Spleen (tissue), 11 donors: ENCODE data around the gene GPER1. TPM values are rescaled to one million over a fixed set of nuclear protein-coding genes. Genes with fewer than 3 reads are reported as not detected.

Experiments
- DNase-seq: peaks from one replicate; pipeline ENCODE4 v3.0.0-alpha.2; 2020
- H3K27ac ChIP-seq, 8 donors: fragments of 200-600 bp; sonication (generic) in 7 of 8; 1 replicate in 4 of 8; 2 replicates in 4 of 8; pipeline versions ENCODE4 v1.5.0 to v1.8.0; 2016 to 2021; ENCODE audit warnings: inconsistent platforms in 4 of 8, mild to moderate bottlenecking in 4 of 8, moderate library complexity in 1 of 8
- H3K27me3 ChIP-seq, 7 donors: fragments of 200-600 bp; sonication (generic) in 6 of 7; replicated peaks in 1 of 7; 1 replicate in 4 of 7; 2 replicates in 3 of 7; pipeline versions ENCODE4 v1.5.0 to v1.8.0; 2016 to 2021; ENCODE audit warnings: inconsistent platforms in 3 of 7, mild to moderate bottlenecking in 1 of 7
- H3K36me3 ChIP-seq, 6 donors: fragments of 200-600 bp; sonication (generic) in 5 of 6; 1 replicate in 4 of 6; 2 replicates in 2 of 6; pipeline versions ENCODE4 v1.5.0 to v1.8.0; 2016 to 2021; ENCODE audit warnings: inconsistent platforms in 2 of 6
- H3K4me1 ChIP-seq, 6 donors: fragments of 200-600 bp; sonication (generic) in 5 of 6; 1 replicate in 3 of 6; 2 replicates in 3 of 6; pipeline versions ENCODE4 v1.5.0 to v1.8.0; 2016 to 2021; ENCODE audit warnings: inconsistent platforms in 3 of 6
- H3K4me3 ChIP-seq, 8 donors: fragments of 200-600 bp; sonication (generic) in 7 of 8; 1 replicate in 4 of 8; 2 replicates in 4 of 8; pipeline versions ENCODE4 v1.5.0 to v1.8.0; 2016 to 2021; ENCODE audit warnings: inconsistent platforms in 4 of 8, mild to moderate bottlenecking in 4 of 8, moderate library complexity in 2 of 8
- H3K9me3 ChIP-seq, 8 donors: fragments of 200-600 bp; sonication (generic) in 7 of 8; 1 replicate in 4 of 8; 2 replicates in 4 of 8; pipeline versions ENCODE4 v1.5.0 to v1.8.0; 2016 to 2021; ENCODE audit warnings: inconsistent platforms in 4 of 8
- CTCF ChIP-seq, 11 experiments: fragments of 200-600 bp in 7 of 11; fragments of 450-650 bp in 4 of 11; sonication (generic) in 4 of 11; IDR thresholded peaks in 8 of 11; conservative IDR thresholded peaks in 3 of 11; 1 replicate in 7 of 11; 2 replicates in 4 of 11; pipeline versions ENCODE4 v1.4.0 to v1.8.0; 2016 to 2021; ENCODE audit warnings: antibody characterized with exemption in 11 of 11, inconsistent platforms in 4 of 11, mild to moderate bottlenecking in 1 of 11
- POLR2A ChIP-seq, 3 donors: fragments of 450-650 bp; IDR thresholded peaks; one replicate each; pipeline ENCODE4 v1.5.1; 2017; ENCODE audit warnings: antibody characterized with exemption in 3 of 3, mild to moderate bottlenecking in 1 of 3
- POLR2AphosphoS5 ChIP-seq, 3 donors: sonication (generic); formaldehyde crosslinking; IDR thresholded peaks; one replicate each; pipeline ENCODE4 v1.5.1; 2017; ENCODE audit warnings: antibody characterized with exemption in 3 of 3
- WGBS, 5 donors: extraction: QIAGEN DNeasy Blood & Tissue Kit in 3 of 5; methylation state at CpG; one replicate each; pipeline versions ENCODE4 v1.1.5 to v1.1.7; 2013 to 2018; 5-methylcytosine and 5-hydroxymethylcytosine counted together
- intact Hi-C: fragments of 100-400 bp; cut with DNase I; formaldehyde crosslinking; loops from one replicate; pipeline ENCODE4 v1.15.0; 2023; ENCODE audit warnings: low total_unique reads
- polyA plus RNA-seq, 3 donors: library from polyadenylated mRNA; stranded (reverse); fragments of 200-250 nt; gene quantifications; one replicate each; pipeline ENCODE4 v1.2.1, GENCODE V29; 2013
- total RNA-seq, 7 donors: library from RNA; depleted of rRNA in 3 of 7; stranded (reverse); fragments of >200 nt in 3 of 7; fragmentation: NEBNext Ultra II Directional in 4 of 7; extraction: Animal tissue kit (Norgen Biotek cat#: 25700) in 4 of 7; gene quantifications; one replicate each; pipeline versions ENCODE4 v1.1.0 to v1.2.1, GENCODE V29; 2016 to 2021
- donor health status: healthy with polysubstance abuse.
- donor health status: DM: no; HTN: no; CAD: no; lungs with moderate emphysema.
- donor health status: DM: no; HTN: no; CAD: no.
- donor health status: Bipolar disorder and iron deficiency.
- donor health status: healthy.
- donor health status: DM: no; HTN: no; CAD: no.
- donor health status: DM: yes; HTN: yes; CAD: no.

The GPER1 gene
- total and polyA plus RNA-seq, 10 donors: 3.0 to 14.2 (median 6.1) TPM

- Histone ChIP-seq H3K4me1 (peaks cover 23 to 77% (median 65%) of the 10 kb centered on the region in 6 donors), H3K27me3 (peaks cover 0 to 55% (median 0%) of the 10 kb centered on the region in 7 donors), H3K9me3 (no peaks in the 10 kb centered on the region), H3K36me3 (peaks cover 0 to 15% (median 8%) of the 10 kb centered on the region in 6 donors), H3K27ac (peak overlapping the region in 5 of 8 donors; percentile 54 to 77 (median 66)), H3K4me3 (peak overlapping the region in 6 of 8 donors; percentile 11 to 58 (median 22))
- TF ChIP-seq POLR2A (IDR thresholded peaks at IDR 0.05) (no peak), CTCF (IDR thresholded peaks at IDR 0.05 in 8 of 11, conservative IDR thresholded peaks at IDR 0.05 in 3 of 11) (no peak), POLR2AphosphoS5 (IDR thresholded peaks at IDR 0.05) (peak; percentile 46 to 72 (median 67))
- WGBS, 5 donors: 38 to 65% (median 45%) methylated on average over 21 to 36 of the region's 36 CpGs
- DNase-seq: peak; percentile 84
- intact Hi-C loops: no loop called here
Measured at GRCh38 chr7:1055956-1056784, 31.7 kb upstream of the GPER1 start.

- TF ChIP-seq CTCF (IDR thresholded peaks at IDR 0.05 in 8 of 11, conservative IDR thresholded peaks at IDR 0.05 in 3 of 11): no peak
- TF ChIP-seq POLR2AphosphoS5 (IDR thresholded peaks at IDR 0.05): no peak
- no peak for TF ChIP-seq POLR2A (IDR thresholded peaks at IDR 0.05)
- H3K36me3 ChIP-seq: peaks cover 0 to 15% (median 8%) of the 10 kb centered on the region in 6 donors
- no peak overlapping the region for H3K4me3 ChIP-seq
- H3K27ac ChIP-seq: peak overlapping the region in 1 of 8 donors; percentile 77
- H3K27me3 ChIP-seq: peaks cover 0 to 56% (median 0%) of the 10 kb centered on the region in 7 donors
- peak; percentile 65 for DNase-seq
- 85 to 94% (median 89%) methylated on average over 22 to 27 of the region's 27 CpGs for WGBS, 5 donors
- H3K4me1 ChIP-seq: peaks cover 23 to 77% (median 68%) of the 10 kb centered on the region in 6 donors
- intact Hi-C loops: no loop called here
- no peaks in the 10 kb centered on the region for H3K9me3 ChIP-seq
Measured at GRCh38 chr7:1056785-1057410, 31.0 kb upstream of the GPER1 start.

DNA sequence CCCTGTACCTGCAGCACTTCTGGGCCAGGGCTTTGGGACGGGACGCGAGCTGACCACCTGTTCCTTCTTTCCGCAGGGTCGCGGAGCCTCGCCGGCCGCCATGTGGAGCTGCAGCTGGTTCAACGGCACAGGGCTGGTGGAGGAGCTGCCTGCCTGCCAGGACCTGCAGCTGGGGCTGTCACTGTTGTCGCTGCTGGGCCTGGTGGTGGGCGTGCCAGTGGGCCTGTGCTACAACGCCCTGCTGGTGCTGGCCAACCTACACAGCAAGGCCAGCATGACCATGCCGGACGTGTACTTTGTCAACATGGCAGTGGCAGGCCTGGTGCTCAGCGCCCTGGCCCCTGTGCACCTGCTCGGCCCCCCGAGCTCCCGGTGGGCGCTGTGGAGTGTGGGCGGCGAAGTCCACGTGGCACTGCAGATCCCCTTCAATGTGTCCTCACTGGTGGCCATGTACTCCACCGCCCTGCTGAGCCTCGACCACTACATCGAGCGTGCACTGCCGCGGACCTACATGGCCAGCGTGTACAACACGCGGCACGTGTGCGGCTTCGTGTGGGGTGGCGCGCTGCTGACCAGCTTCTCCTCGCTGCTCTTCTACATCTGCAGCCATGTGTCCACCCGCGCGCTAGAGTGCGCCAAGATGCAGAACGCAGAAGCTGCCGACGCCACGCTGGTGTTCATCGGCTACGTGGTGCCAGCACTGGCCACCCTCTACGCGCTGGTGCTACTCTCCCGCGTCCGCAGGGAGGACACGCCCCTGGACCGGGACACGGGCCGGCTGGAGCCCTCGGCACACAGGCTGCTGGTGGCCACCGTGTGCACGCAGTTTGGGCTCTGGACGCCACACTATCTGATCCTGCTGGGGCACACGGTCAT lies 30.3 kb upstream of the GPER1 start:
- Histone ChIP-seq H3K27ac (no peak overlapping the region), H3K36me3 (peaks cover 0 to 15% (median 8%) of the 10 kb centered on the region in 6 donors), H3K4me1 (peaks cover 23 to 77% (median 64%) of the 10 kb centered on the region in 6 donors), H3K9me3 (no peaks in the 10 kb centered on the region), H3K4me3 (no peak overlapping the region), H3K27me3 (peaks cover 0 to 56% (median 0%) of the 10 kb centered on the region in 7 donors)
- no peak for TF ChIP-seq CTCF (IDR thresholded peaks at IDR 0.05 in 8 of 11, conservative IDR thresholded peaks at IDR 0.05 in 3 of 11)
- no peak for TF ChIP-seq POLR2A (IDR thresholded peaks at IDR 0.05)
- no peak for TF ChIP-seq POLR2AphosphoS5 (IDR thresholded peaks at IDR 0.05)
- DNase-seq: peak; percentile 73
- intact Hi-C loops: no loop called here
- WGBS, 5 donors: 96 to 98% (median 96%) methylated on average over 51 to 62 of the region's 62 CpGs
